ENCODE data around the gene WDR6.

WDR6 gene, protein sequence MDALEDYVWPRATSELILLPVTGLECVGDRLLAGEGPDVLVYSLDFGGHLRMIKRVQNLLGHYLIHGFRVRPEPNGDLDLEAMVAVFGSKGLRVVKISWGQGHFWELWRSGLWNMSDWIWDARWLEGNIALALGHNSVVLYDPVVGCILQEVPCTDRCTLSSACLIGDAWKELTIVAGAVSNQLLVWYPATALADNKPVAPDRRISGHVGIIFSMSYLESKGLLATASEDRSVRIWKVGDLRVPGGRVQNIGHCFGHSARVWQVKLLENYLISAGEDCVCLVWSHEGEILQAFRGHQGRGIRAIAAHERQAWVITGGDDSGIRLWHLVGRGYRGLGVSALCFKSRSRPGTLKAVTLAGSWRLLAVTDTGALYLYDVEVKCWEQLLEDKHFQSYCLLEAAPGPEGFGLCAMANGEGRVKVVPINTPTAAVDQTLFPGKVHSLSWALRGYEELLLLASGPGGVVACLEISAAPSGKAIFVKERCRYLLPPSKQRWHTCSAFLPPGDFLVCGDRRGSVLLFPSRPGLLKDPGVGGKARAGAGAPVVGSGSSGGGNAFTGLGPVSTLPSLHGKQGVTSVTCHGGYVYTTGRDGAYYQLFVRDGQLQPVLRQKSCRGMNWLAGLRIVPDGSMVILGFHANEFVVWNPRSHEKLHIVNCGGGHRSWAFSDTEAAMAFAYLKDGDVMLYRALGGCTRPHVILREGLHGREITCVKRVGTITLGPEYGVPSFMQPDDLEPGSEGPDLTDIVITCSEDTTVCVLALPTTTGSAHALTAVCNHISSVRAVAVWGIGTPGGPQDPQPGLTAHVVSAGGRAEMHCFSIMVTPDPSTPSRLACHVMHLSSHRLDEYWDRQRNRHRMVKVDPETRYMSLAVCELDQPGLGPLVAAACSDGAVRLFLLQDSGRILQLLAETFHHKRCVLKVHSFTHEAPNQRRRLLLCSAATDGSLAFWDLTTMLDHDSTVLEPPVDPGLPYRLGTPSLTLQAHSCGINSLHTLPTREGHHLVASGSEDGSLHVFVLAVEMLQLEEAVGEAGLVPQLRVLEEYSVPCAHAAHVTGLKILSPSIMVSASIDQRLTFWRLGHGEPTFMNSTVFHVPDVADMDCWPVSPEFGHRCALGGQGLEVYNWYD

DNA sequence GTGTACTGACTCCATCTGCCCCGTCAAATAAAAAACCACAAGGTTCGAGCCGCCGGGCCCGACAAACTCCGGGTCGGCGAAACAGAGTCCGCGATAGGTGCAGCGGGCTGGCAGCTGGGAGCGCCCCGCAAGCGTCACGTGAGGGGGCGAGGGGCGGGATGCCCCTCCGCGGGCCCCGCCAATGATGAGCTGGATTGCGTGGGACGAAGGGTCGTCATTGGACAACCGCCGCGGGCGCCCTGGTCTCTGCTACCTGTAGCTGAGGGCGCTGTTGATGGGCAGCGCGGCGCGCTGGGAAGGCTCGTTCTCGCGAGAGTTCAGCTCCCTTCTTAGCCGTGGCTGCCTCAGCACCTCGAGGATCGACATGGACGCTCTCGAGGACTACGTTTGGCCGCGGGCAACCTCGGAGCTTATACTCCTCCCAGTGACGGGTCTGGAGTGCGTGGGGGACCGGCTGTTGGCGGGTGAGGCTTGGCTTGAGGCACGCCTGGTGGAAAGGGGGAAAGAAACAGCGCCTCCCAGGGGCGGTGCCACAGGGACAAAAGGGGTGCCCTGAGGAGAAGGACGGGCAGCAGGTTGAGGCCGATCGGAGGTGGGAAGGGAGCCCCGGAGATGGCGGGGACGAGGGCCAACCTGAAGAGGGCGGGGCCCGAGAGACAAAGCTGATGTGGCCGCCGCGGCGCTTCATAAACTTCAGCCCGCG, at the start of gene WDR6:
TSS of gene WDR6 (plus strand) at position 324 of the 703 bp plus-strand sequence. CDS start at position 365, 41 bp downstream.
- no peak for FAIRE-seq

DNA sequence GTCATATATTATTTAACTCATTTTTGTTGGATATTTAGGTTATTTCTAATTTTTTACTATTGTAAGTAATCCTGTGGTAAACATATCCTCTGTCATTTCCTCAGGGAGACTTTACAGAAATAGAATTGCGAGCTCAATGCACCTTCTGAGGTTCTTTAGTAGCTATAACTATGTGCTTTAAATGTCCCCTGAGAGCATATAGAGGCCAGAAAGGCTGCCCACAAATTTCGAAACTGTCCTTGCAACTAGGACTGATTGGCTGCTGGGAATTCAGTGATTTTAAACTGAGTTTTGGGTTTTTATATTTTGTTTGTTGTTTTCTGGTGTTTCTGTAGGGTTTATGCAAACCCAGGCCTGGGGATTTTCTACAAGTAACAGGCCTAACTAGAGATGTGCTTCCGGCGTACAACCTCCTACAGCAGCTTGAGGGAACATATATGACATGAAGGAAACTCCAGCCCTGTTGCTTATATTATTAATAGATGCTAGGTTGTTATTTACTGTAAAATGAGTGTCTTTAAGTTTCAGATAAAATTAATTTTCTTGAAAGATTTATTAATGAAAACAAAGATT, 46.3 kb upstream of the WDR6 start:
- no peak for FAIRE-seq

DNA sequence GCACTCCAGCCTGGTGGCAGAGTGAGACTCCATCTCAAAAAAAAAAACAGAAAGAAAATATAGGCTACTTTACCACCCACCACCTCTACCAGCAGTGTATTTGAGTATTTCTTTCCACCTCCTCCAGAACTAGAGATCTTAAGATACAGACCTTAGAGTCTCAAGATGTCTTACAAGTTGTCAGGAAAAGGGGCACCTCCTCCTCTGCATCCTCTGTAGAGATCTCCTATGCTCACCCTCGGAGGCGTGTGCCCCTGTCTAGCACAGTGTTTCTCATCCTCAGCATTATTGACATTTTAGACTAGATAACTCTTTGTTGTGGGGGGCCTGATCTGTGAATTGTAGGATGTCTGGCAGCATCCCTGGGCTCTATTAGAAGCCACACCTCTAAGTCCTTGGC, 44.9 kb upstream of the WDR6 start:
- FAIRE-seq = no peak

DNA sequence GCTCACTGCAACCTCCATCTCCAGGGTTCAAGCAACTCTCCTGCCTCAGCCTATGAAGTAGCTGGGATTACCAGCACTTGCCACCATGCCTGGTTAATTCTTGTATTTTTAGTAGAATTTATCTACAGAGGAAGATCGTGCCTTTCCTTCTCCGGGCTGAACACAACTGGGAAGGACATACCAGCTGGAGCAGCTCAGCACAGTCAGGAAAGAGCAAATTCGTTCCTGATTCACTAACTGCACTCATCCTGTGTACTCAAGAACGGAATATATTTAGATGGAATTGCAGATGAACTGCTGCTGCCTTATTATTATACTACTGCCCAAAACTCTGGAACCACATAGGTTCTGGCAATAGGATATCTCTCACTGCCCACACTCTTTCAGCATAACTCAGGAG, 44.3 kb upstream of the WDR6 start:
- FAIRE-seq = no peak

DNA sequence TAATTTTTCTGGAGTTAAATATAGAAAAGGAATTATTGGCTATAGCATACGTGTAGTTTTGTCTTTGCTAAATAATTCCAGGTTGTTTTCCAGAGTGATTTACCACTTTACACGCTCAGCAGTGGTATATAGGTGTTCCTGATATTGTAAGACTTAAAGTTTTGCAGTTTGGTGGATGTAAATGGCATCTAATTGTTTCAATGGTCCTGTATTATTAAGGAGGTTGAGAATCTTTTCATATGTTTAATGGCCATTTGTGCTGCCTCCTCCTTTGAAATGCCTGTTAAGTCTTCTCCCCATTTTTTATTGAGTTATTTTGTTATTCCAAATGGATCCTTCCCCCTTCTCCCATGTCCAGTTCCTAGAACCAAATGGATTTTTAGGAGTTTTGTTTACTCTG, 43.6 kb upstream of the WDR6 start:
- no peak for FAIRE-seq

DNA sequence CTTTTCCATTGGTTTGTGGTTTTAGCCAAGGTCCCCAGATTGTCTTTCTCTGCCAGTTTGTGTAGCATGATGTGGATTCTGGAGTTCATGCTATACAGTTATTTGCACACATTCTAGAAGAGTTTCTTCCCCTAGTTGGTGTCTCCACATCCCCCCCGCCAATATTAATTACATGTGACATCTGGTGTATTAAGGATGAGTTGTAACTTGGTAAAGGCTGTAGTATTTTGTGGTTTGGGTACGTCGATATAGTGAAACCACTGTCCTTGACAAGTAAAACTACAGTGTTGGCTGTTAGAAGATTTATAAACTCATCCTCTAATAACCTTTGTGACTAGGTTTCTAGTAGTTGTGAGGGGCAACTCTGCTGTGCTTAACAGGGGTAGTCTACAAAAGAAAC, 40.8 kb upstream of the WDR6 start:
- no peak for FAIRE-seq

DNA sequence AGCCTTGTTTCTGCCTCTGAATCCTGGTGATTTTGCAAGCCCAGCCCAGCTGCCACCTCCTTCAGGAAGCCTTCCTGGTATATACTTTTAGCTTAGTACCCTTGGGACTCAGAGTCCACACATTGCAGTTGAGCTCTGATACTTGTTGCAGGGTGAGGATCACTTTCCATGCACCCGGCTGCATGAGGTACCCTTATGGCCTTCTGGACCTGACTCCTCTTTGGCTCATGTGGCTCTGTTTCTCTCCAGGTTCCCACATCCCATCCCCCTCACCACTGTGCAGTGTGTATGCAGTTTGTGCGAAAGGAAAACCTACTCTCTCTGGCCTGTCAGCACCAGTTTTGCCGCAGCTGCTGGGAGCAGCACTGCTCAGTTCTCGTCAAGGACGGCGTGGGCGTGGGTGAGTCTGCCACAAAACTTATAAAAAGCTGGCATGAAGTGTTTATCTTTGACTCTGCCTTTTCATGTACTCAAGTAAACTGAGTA, 40.3 kb upstream of the WDR6 start:
- no peak for FAIRE-seq

DNA sequence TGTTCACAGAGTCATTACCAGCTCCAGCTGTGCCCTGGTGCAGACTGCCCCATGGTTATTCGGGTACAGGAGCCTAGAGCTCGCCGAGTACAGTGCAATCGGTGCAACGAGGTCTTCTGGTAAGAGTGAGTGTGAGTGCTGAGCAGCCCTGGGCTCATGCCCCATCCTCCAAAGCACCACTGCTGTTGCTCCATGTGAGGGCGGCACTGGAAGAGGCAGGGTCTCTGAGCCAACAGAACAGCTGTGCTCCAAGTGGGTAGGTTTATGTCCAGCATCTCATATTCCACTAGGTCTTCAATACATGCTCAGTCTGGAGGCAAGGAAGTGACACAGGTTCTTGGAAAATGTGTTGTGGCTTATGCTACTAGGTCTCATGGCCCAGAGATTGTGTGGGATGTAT, 36.6 kb upstream of the WDR6 start:
- FAIRE-seq = no peak

DNA sequence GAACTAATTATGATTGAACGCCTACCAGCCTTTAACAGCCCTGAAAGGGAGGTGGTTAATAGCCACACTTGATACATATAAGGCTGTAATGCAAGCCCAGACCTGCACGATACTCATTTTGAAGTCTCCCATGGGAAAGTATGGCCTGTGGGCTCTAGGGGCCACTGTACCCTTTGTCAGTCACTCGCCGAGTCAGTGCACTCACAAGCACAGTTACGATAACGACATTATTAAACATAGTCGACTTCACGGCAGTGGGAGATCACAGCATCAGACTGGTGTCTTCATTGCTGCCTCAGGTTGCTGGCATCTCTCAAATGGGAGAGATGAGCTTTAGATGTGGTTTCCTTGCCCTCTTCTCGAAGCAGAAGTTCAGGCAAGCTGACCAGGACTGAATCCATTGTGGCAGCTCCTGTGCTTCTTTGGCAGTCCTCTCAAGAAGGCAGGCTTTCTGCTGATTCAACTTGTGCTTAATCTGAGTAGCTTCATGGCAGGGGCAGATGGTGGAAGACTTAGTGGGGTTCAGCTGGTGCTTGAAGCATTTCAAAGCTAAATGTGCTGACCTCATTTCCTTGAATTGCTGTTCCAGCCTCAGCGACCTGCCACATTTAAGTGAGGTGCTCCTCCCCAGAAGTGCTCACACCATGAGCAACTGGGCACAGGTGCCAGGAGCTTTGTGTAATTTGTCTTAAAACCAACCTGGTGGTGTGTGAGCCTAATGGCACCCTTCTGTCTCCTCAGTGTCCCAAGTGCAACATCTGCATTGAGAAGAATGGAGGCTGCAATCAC, 32.9 kb upstream of the WDR6 start:
- FAIRE-seq = no peak

DNA sequence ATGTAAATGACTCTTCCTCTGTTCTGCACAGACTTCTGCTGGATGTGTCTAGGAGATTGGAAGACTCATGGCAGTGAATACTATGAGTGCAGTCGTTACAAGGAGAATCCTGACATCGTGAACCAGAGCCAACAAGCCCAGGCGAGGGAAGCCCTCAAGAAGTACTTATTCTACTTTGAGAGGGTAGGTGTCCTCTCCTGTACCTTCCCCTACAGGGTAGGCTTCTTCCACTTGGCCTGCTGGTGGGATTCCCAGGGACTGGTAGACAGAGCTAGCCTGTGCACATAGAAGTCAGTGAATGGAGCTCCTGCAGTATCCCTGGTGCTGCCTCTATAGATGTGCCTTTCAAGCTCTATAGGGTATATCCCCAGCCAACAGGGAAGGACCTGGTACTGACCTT, 27.7 kb upstream of the WDR6 start:
- no peak for FAIRE-seq

DNA sequence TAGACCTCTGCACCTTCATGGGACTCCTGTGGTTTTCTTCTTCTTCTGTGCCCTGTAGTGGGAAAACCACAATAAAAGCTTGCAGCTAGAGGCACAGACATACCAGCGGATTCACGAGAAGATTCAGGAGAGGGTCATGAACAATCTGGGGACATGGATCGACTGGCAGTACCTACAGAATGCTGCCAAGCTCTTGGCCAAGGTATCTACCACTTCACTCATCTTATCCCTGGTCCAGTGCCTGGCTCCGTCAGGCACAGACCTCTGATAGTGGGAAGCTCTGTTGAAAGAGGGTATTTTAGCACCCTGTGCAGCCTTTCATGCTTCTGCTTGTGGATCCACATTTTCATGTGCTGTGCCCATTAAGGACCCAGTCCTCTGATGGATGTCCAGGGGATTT, 26.9 kb upstream of the WDR6 start:
- no peak for FAIRE-seq

DNA sequence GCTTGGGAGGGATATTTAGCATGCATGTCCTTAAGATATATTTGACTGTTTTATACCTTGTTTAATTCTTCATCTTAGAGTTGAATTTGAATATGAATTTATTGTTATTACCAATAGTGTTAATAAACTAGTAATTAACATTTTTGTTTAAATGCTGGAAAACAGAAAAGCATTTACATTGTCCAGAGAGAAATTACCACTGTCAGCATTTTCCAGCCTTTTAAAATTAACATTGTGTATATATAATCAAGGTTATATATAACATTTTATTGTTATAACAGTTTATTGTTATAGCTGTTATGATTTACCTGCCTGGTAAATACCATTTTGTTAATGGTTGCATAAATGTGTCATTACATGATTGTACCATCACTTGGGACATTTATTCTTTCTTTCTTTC, 25.2 kb upstream of the WDR6 start:
- peak; percentile 5 for FAIRE-seq

DNA sequence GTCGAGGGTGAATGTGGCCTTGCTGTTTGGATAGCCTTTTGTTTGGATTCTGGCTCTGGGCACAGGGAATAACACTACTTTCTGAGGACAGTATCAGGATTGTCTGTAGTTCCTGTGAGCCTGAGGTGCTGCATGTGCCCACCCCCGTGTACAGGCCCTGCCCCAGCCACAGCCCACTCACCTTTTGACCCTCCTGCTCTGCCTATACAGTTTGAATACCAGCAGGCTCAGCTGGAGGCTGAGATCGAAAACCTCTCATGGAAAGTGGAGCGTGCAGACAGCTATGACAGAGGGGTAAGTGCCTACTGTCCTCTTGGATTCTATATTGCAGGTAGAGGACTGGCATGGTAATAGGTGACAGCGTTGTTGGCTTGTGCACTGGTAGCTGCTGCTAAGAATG, 24.5 kb upstream of the WDR6 start:
- no peak for FAIRE-seq

DNA sequence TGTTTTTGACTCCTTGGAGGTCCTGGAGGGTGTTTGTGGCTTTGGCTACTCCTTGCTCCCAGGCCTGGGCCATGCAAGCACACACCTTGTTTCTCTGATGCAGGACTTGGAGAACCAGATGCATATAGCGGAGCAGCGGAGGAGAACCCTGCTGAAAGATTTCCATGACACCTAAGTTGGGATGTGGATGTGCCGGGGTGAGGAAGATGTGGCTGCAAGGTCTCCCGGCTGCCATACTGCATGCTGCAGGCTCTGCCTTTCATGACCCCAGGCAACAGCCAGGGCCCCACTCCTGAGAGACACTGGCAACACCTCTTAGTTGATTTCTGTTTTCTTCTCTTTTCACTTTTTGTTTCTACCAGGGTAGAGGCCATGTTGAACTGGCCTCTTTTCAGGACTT, 24.1 kb upstream of the WDR6 start:
- no peak for FAIRE-seq

DNA sequence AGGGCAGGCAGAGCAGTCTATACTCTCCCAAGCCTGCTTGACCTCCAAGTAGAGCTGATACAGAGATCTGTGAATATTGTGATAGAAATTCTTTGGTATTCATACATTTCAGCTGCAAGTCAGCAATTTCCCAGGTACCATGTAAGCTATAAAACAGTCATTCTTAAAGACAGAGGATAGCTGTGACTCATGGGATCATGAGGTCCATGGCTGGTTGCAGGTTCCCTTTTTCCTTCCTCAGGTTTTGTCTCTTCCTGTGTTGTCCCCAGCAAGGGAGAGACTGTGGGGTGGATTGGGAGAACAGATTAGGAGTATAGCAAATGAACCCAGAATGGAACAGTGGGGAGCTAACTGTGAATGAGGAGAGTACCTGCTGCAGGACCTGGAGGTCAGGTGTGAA, 22.5 kb upstream of the WDR6 start:
- FAIRE-seq = no peak

DNA sequence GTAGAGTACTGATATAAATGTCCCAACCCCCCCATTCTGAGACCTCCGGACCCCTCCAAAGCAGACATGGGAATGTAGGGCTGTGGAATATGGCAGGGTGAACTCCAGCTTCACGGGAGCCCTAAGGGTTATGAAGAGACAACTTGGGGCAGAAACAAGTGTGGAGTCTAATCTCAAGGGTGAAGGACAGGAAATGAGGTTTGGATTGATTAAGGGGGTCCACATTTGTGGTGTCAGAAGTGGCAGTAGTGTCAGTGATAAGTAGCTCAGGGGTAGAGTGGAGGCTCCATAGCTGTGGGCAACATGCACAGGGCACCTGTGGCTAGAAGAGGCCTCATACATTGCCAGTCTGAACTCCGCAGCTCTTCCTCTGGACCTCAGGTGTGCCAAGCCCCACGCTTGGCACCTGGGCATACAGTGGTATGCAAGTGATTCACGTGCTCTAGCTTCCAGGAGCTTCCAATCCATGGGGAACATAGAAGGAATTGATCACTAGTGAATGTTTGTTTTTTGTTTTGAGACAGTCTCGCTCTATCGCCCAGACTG, 21.3 kb upstream of the WDR6 start:
- no peak for FAIRE-seq

DNA sequence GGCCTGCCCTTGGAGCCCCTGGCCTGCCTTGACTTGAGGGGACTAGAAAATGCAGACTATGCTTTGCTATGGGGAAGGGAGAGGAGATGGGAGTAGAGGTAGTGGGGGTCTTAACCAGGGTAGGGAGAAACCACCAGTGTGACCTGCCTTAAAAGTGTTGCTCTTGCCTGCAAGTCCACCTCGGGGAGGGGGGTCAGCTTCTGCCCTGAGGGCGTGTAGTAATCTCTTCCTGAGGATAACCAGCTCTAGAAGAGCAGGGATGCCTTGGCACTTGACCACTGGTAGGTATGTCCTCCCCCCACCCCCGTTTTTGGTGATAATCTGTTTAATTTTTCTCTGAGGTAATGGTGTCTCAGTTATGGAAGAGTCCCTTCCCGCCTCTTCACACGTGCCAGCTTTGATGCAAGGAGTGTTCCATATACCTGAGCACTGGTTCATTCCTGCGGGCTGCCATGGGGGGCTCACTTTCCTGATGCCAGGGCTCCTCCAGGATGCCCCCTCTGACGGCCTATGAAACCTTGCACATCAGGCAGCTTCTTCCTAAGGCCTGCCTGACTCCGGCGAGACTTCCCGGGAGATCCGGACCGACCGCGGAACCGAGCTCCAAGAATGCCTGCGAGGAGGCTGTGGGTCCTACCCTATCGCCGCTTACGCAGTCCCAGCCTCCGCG, 17.9 kb upstream of the WDR6 start:
- FAIRE-seq = no peak

DNA sequence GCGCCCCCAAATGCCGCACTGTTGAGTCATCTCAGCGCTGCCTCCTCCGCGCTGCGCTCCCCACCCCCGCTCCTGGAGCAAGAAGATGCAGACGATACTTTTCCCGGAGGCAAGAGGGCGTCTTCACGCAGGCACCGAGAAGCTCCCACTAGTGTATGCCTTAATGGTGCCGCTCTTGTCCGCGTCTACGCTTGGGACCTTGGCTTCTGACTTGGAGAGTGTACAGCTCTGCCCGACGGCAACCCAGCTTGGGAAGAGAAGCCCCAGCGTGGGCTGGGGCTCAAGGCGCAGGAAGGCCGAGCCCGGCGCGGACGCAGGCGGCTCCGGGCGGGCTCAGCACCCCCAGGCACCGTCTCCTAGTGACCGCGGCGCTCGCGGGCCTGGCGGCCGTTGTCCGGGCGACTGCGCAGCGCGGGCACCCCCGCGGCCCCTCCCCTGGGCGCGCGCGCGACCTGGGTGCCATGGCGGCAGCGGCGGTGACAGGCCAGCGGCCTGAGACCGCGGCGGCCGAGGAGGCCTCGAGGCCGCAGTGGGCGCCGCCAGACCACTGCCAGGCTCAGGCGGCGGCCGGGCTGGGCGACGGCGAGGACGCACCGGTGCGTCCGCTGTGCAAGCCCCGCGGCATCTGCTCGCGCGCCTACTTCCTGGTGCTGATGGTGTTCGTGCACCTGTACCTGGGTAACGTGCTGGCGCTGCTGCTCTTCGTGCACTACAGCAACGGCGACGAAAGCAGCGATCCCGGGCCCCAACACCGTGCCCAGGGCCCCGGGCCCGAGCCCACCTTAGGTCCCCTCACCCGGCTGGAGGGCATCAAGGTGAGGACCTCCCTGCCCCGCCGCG, 17.2 kb upstream of the WDR6 start, which contains the start of gene P4HTM:
TSS of gene P4HTM (plus strand) at position 446 of the 840 bp plus-strand sequence. CDS start at position 462, 16 bp downstream.
- FAIRE-seq = no peak

All from colon (tissue), 2 donors.